GM19328 (cell line): ENCODE data around the gene LHFPL6.

Source experiments
- ATAC-seq: cut with Tn5 transposase; IDR thresholded peaks from one replicate; pipeline ENCODE4 v1.9.1; 2021; ENCODE audit warnings: mild to moderate bottlenecking, moderate library complexity; ENCODE audit not compliant: unreplicated experiment

The LHFPL6 gene

DNA sequence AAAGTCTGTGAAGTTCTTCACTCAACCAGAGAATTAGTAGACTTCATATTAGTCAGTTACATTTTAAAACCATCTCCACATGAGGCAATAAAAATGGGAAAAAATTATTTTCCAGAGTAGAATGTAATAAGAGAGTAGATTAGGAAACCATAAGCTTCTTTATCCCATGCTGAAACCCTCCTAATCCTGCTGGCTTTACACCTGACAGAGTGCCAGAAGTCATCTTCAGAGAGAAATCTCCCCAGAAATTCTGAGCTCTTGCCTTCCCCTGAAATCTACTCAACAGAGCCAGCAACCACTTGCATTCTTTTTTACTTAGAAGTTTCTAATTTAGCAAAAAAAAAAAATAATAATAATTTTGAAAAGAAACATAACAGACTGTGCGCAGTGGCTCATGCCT, 284.8 kb downstream of the LHFPL6 start:
- no peak for ATAC-seq

DNA sequence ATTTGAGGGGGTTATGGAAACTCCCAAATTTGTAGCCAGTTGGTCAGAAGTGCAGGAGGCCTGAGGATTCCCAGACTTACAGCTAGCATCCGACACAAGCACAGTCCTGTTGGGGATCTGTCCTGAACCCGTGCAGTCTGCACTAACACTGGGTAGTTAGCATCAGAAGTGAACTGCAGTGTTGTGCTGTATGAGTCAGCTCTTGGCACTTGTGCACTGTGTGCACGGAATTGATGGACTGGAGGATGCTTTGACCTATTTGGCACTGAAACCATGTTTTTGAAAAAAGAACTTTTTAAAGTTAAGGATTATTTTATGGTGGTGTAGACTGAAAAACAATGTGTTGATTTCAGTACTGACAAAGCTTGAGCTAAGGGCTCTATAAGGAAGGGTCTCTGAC, 285.7 kb downstream of the LHFPL6 start:
- no peak for ATAC-seq

DNA sequence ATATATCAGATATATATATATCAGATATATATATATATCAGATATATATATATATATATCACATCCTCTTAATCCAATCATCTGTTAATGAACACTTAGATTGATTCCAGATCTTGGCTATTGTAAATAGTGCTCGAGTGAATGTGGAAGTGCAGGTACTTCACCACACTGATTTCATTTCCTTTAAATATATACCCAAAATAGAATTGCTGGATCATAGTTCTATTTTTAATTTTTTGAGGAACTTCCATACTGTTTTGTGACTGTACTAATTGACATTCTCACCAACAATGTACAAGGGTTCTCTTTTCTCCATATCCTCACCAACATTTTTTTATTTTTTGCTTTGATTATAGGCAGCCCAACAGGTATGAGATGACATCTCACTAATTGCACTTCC, 287.2 kb downstream of the LHFPL6 start:
- no peak for ATAC-seq

DNA sequence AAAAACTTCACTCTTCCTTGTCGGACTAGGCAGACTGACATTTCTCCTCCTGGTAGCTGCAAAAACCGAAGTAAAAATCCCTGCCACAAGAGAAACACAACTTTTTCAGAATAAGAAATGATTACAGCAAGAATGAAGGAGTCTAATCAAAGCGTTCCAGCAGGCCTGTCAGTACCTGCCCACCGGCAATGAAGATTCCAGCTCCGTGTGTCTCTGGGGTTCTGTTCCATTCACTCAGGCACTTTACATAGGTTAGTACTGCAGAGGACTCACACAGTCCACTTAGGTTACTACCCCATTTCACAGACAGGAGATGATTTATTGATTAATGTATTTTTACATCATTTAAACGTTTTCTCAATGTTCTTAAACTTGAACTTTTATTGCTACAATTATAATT, 289.3 kb downstream of the LHFPL6 start:
- ATAC-seq, result no peak

DNA sequence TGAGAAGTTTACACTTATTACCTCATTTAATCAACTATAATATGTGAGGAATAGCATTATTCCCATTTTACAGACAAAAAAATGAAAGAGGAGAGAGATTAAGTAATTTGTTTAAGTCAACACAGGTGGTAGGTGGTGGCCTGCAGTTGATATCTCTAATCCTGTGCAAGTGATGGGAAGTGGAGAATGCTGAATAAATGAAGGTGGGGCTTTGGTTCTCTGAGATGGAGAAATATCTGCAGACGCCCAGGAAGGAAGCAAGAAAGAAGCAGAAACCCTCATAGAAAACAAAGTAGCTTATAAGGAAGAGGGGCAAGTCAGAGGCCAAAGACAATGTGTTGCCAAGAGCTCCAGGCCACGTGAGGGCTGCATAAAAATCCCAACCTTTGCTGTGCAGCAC, 290.4 kb downstream of the LHFPL6 start:
- no peak for ATAC-seq

DNA sequence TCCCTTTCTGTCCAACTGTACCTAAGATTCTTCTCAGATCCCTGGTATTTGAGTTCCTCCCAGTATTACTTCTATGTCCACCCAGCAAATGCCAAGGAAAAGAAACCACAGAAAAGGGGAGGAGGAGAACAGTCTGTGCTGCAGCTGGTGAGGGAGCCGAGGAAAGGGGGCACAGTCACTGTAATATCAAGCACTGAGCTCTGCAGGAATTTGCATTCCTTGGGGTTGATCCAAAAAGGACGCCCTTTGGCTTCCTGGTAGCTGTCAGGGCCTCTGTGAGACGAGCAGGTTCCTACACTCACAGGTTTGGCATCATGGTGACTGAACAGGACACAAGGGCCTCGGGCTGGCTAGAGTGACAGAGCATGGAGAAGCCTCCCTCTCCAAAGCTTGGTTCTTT, 291.4 kb downstream of the LHFPL6 start:
- ATAC-seq, result no peak

- ATAC-seq, result no peak
Measured at GRCh38 chr13:39310961-39311360, 292.0 kb downstream of the LHFPL6 start.

DNA sequence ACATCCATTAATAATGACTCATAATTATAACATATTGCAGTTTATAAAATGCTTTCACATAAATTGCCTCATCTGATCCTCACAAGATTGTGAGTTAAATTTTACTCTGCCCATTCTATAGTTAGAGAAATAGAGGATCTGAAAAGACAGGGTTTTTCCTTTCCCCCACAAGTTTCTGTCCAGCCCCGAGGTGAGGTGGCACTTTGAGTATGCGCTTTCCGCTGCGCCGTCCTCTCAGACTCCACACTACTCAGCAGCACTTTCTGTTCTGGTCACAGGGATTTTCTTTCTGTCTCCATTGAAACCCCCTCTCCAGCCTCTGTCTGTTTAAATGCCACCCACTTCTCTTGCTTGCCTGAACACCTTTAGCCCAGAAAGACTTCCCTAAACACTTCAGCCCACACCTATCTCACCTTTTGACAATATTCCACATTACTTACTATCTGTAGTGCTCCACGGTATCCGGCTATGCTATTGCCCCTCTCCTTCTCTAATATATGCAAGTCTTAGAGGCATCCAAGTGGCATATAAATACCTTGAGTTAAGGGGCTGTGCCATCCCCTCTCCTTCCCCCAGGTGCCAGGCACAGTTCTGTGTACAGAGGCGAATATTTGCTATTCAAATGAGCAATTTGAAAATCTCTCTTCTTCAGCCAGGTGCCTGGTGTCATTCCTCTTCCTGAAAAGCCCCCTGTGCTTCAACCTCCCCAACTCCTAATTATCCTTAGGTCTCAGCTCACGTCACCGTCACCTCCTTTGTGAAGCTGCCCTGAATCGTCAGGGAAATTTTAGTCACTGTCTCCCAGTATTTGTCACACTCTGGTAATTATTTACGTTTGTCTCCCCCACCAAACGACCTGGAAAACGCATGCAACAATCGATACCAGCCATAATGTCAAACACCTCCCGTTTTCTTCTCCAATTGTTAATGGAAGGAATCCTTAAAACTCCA, 296.1 kb downstream of the LHFPL6 start:
- peak; percentile 89 for ATAC-seq

- no peak for ATAC-seq
Measured at GRCh38 chr13:39302820-39303219, 300.2 kb downstream of the LHFPL6 start.

GRCh38 chr13:39298951-39299350, 304.0 kb downstream of the LHFPL6 start:
- no peak for ATAC-seq

GRCh38 chr13:39297664-39298171, 305.3 kb downstream of the LHFPL6 start:
- no peak for ATAC-seq

GRCh38 chr13:39297023-39297422, 306.0 kb downstream of the LHFPL6 start:
- ATAC-seq, result no peak

DNA sequence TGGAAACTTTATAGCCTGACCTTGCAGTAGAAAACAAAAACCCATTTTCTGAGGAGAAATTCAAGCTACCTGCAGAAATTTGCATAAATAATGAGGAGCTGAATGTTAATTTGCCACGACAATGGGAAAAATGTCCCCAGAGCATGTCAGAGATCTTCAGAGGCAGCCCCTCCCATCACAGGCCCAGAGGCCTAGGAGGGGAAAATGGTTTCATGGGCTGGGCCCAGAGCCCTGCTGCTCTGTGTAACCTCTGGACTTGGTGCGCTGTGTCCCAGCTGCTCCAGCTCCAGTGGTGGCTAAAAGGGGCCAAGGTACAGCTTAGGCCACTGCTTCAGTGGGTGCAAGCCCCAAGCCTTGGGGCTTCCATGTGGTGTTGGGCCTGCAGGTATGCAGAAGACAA, 306.8 kb downstream of the LHFPL6 start:
- no peak for ATAC-seq
